Ovary (tissue), 3 donors: ENCODE results near the gene SHROOM3.

Experiments
- EP300 ChIP-seq: sonication (generic); formaldehyde crosslinking; IDR thresholded peaks from one replicate; pipeline ENCODE4 v1.6.1; 2017; ENCODE audit warnings: antibody characterized with exemption
- POLR2A ChIP-seq: fragments of 450-650 bp; IDR thresholded peaks from one replicate; pipeline ENCODE4 v1.6.1; 2017; ENCODE audit warnings: antibody characterized with exemption, mild to moderate bottlenecking, moderate library complexity
- TF ChIP-seq, protein P1 (sequence below), 3 donors: fragments of 450-650 bp in 2 of 3; fragments of 200-600 bp in 1 of 3; IDR thresholded peaks; one replicate each; pipeline versions ENCODE4 v1.5.1 to v1.8.0; 2016 to 2022; ENCODE audit warnings: antibody characterized with exemption in 3 of 3, mild to moderate bottlenecking in 1 of 3
- donor health status: DM: no; HTN: no; CAD: no.

DNA sequence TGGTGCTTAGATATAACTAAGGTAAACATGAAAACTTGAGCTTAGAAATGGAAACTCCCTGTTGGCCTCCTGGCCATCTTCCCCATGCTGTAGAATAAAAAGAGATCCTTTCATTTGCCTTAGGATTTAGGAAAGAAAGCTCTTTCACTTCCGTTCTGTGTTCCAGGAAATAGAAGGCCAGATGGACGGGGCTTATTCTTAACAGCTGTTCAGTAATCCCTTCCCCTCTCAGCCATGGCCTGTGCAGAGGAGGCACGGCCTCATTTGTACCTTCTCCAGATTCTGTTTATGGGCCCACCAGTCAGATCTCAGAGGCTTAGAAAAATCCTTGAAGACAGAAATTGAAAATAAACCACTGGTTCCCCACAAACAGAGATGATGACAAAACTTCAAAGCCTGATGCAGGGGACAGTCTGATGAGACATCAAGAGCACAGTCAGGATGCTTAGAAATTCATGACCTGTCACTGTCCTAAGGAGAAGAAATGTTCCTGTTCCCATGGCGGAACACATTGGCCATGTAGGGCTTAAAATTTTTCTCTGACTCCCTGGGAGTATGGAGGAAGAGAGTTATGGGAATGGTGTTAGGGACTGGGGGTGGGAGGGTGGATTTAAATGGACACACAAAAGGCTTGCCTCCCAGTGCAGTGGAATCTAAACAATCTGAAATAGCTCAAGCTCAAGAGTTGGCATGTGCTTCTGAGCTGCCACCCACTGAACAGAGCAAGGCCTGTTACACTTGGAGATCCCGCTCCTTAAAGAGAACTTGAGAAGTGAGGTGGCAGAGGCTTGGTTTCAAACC is 274.1 kb downstream of the SHROOM3 start:
- TF ChIP-seq, protein P1, sequence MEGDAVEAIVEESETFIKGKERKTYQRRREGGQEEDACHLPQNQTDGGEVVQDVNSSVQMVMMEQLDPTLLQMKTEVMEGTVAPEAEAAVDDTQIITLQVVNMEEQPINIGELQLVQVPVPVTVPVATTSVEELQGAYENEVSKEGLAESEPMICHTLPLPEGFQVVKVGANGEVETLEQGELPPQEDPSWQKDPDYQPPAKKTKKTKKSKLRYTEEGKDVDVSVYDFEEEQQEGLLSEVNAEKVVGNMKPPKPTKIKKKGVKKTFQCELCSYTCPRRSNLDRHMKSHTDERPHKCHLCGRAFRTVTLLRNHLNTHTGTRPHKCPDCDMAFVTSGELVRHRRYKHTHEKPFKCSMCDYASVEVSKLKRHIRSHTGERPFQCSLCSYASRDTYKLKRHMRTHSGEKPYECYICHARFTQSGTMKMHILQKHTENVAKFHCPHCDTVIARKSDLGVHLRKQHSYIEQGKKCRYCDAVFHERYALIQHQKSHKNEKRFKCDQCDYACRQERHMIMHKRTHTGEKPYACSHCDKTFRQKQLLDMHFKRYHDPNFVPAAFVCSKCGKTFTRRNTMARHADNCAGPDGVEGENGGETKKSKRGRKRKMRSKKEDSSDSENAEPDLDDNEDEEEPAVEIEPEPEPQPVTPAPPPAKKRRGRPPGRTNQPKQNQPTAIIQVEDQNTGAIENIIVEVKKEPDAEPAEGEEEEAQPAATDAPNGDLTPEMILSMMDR (IDR thresholded peaks at IDR 0.05), result no peak
- TF ChIP-seq POLR2A (no peak), EP300 (no peak)
